Measurements from ENCODE around the gene DNAAF5. TPM values are rescaled to one million over a fixed set of nuclear protein-coding genes. Genes with fewer than 3 reads are reported as not detected.

Gene DNAAF5
- total RNA-seq, 2 experiments from 2014 or later: 22.3 to 27.5 TPM

- CTCF ChIA-PET: interaction anchor here (0.8 to 3.8 kb wide), 7 partner anchors 10 to 453 kb away, joined by 3 to 13 read pairs (median 4); no protein-coding TSS in a partner anchor
- Mint-ChIP-seq H3K27me3 (no peaks in the 10 kb centered on the region), H3K36me3 (peaks cover 4% of the 10 kb centered on the region), H3K27ac (no peak overlapping the region), H3K4me3 (no peak overlapping the region), H3K4me1 (no peaks in the 10 kb centered on the region), H3K9me3 (ENCODE audit: low read depth) (no peaks in the 10 kb centered on the region)
- ATAC-seq (peak; percentile 66), DNase-seq (peak; percentile 66)
Measured at GRCh38 chr7:774161-775109, 47.9 kb downstream of the DNAAF5 start.

- no peaks in the 10 kb centered on the region for H3K27me3 Mint-ChIP-seq
Measured at GRCh38 chr7:776381-776780, 49.9 kb downstream of the DNAAF5 start.

GRCh38 chr7:776992-777727 is 50.7 kb downstream of the DNAAF5 start:
- CTCF ChIA-PET: interaction anchor here (0.9 to 1.0 kb wide), 2 partner anchors 9 to 456 kb away, joined by 3 read pairs; no protein-coding TSS in a partner anchor
- no peaks in the 10 kb centered on the region for H3K27me3 Mint-ChIP-seq
- H3K36me3 Mint-ChIP-seq: peaks cover 16% of the 10 kb centered on the region
- no peak overlapping the region for H3K27ac Mint-ChIP-seq
- DNase-seq (no peak), ATAC-seq (no peak)
- no peaks in the 10 kb centered on the region for H3K4me1 Mint-ChIP-seq
- H3K4me3 Mint-ChIP-seq: no peak overlapping the region
- no peaks in the 10 kb centered on the region for H3K9me3 Mint-ChIP-seq (ENCODE audit: low read depth)

More at GRCh38 chr7:776381-776780, 49.9 kb downstream of the DNAAF5 start:
- peaks cover 10% of the 10 kb centered on the region for H3K36me3 Mint-ChIP-seq
- DNase-seq (no peak), ATAC-seq (no peak)
- CTCF ChIA-PET: interaction anchor here (1.6 to 1.7 kb wide), 2 partner anchors 12 to 13 kb away, joined by 4 read pairs; no protein-coding TSS in a partner anchor
- no peak overlapping the region for H3K27ac Mint-ChIP-seq
- no peaks in the 10 kb centered on the region for H3K9me3 Mint-ChIP-seq (ENCODE audit: low read depth)
- no peaks in the 10 kb centered on the region for H3K4me1 Mint-ChIP-seq
- H3K4me3 Mint-ChIP-seq: no peak overlapping the region

- Mint-ChIP-seq H3K9me3 (ENCODE audit: low read depth) (no peaks in the 10 kb centered on the region), H3K27me3 (no peaks in the 10 kb centered on the region), H3K4me1 (no peaks in the 10 kb centered on the region), H3K4me3 (no peak overlapping the region), H3K27ac (no peak overlapping the region), H3K36me3 (peaks cover 21% of the 10 kb centered on the region)
- ATAC-seq (no peak), DNase-seq (no peak)
- CTCF ChIA-PET: interaction anchor here (0.9 to 1.0 kb wide), 2 partner anchors 9 to 456 kb away, joined by 3 read pairs; no protein-coding TSS in a partner anchor
Measured at GRCh38 chr7:777728-778078, 51.2 kb downstream of the DNAAF5 start.

DNA sequence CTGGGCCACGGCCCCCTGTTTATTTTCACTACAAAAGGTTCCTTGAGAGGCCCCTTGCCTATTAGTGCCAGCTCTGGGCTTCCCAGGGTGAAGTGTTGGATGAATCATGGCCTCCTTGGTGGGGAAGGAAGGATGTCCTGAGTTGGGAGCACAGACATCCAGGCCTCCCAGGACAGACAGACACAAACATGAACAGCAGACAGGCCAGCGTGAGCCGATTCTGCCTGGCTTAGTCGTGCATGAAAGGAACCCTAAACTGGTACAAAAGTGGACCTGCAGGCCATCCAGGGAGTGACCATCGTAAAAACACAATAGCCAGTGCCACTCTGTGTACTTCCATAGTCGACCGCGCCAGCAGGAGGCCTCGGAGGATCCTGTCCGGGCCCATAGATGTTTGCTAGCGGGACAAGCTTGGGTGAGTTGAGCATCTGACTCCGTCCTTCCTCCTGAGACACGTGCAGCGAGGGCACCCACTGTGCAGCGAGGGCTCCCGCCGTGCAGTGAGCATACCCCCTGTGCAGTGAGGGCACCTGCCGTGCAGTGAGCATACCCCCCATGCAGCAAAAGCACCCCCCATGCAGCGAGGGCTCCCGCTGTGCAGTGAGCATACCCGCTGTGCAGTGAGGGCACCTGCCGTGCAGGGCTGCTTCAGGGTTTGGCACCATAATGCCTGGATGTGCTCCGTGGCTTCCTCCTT is 51.9 kb downstream of the DNAAF5 start:
- ATAC-seq (no peak), DNase-seq (no peak)
- H3K4me1 Mint-ChIP-seq: no peaks in the 10 kb centered on the region
- H3K4me3 Mint-ChIP-seq: no peak overlapping the region
- CTCF ChIA-PET: interaction anchor here (1.0 kb wide), 1 partner anchor 8 kb away, joined by 3 read pairs; no protein-coding TSS in a partner anchor
- H3K9me3 Mint-ChIP-seq (ENCODE audit: low read depth): no peaks in the 10 kb centered on the region
- H3K27ac Mint-ChIP-seq: no peak overlapping the region
- H3K36me3 Mint-ChIP-seq: peaks cover 26% of the 10 kb centered on the region
- no peaks in the 10 kb centered on the region for H3K27me3 Mint-ChIP-seq

DNA sequence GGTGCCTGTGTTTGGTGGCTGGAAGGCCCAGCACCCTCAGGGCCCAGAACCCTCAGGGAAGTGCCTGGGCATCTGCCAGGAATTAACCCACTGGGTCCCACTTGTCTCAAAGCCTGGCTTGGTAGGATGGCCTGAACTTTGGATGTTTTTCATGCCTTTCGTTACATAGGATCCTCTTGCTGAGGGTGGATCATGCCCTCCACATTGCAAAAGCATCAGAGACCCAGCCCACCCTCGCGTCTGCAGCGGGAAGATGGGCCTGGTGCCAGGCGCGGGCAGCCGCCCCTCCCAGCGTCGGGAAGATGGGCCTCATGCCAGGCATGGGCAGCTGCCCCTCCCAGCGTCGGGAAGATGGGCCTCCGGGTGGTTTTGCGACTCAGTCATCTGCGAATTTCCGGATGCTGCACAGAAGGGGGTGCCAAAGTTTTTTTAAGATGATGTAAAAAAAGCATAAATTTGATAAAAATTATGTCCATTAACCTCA is 52.5 kb downstream of the DNAAF5 start:
- no peak for DNase-seq
- Mint-ChIP-seq H3K9me3 (ENCODE audit: low read depth) (no peaks in the 10 kb centered on the region), H3K4me3 (no peak overlapping the region), H3K36me3 (peaks cover 29% of the 10 kb centered on the region), H3K4me1 (no peaks in the 10 kb centered on the region), H3K27ac (no peak overlapping the region), H3K27me3 (no peaks in the 10 kb centered on the region)
- CTCF ChIA-PET: interaction anchor here (1.5 kb wide), 1 partner anchor 95 kb away, joined by 4 read pairs; no protein-coding TSS in a partner anchor
- ATAC-seq: no peak

DNA sequence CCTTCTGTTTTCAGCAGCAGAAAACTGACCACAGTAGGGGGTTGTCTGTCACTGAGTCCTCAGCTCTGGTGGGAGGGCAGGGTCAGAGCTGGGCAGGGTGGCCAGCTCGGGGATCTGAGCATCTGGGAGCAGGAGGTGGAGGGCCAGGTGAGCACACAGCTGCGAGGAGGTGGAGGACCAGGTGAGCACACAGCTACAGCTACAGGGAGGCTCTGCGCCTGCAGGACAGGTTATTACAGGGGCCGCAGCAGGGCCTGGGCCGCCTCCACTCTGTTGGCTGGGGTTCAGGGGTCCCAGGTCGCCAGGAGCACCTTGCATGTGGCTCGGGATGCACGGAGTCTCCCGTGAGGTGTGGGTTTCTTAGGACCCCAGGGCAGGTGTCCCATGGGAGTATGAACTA is 53.0 kb downstream of the DNAAF5 start:
- Mint-ChIP-seq H3K27ac (no peak overlapping the region), H3K36me3 (peaks cover 29% of the 10 kb centered on the region), H3K27me3 (no peaks in the 10 kb centered on the region), H3K4me3 (no peak overlapping the region), H3K9me3 (ENCODE audit: low read depth) (no peaks in the 10 kb centered on the region), H3K4me1 (no peaks in the 10 kb centered on the region)
- DNase-seq (no peak), ATAC-seq (no peak)
- CTCF ChIA-PET: interaction anchor here (1.5 kb wide), 1 partner anchor 94 kb away, joined by 4 read pairs; no protein-coding TSS in a partner anchor

DNA sequence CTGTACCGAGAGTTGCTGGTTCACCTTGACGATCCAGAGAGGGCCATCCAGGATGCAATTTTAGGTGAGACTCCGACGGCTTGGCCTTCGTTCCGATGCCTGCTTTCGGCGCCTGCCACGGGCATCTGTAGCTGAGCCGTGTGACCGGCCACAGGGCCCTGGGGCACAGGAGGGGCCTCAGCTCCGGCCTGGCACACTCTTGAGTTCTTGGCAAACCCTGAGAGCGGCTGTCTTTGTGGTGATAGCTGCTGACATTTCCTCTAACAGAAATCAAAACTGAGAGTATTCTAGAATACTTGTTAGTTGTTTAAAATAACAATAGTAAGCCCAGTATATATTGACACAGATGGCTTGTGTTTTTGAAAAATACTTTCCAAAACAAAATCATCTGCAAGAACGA is 53.6 kb downstream of the DNAAF5 start:
- no peaks in the 10 kb centered on the region for H3K27me3 Mint-ChIP-seq
- no peak overlapping the region for H3K27ac Mint-ChIP-seq
- CTCF ChIA-PET: interaction anchor here (1.5 kb wide), 1 partner anchor 94 kb away, joined by 4 read pairs; no protein-coding TSS in a partner anchor

DNA sequence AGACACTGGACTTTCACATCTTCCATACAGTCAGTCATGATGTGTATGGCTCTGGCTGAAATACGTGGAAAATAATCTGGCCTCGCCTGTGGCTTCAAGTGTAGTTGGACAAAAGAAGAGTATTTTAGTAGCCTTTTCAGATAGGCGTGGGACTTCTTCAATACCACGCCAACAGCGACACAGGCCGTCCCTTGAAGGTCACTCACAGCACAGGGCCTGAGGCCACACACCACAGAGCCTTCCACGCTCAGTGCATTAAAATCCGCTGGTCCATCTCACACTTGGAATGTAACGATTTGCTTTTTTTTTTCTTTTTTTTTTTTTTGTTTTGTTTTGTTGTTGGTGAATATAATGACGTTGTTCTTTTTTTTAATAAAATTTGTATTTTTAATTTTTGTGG is 54.0 kb downstream of the DNAAF5 start:
- no peak overlapping the region for H3K27ac Mint-ChIP-seq
- H3K27me3 Mint-ChIP-seq: no peaks in the 10 kb centered on the region
- H3K4me3 Mint-ChIP-seq: no peak overlapping the region
- no peaks in the 10 kb centered on the region for H3K4me1 Mint-ChIP-seq
- no peaks in the 10 kb centered on the region for H3K9me3 Mint-ChIP-seq (ENCODE audit: low read depth)
- peaks cover 28% of the 10 kb centered on the region for H3K36me3 Mint-ChIP-seq
- CTCF ChIA-PET: interaction anchor here (1.5 kb wide), 1 partner anchor 93 kb away, joined by 4 read pairs; no protein-coding TSS in a partner anchor
- DNase-seq: no peak
- ATAC-seq: no peak

More for the DNA sequence above, 53.6 kb downstream of the DNAAF5 start:
- no peak overlapping the region for H3K4me3 Mint-ChIP-seq
- DNase-seq: no peak
- no peak for ATAC-seq
- no peaks in the 10 kb centered on the region for H3K4me1 Mint-ChIP-seq
- peaks cover 29% of the 10 kb centered on the region for H3K36me3 Mint-ChIP-seq
- no peaks in the 10 kb centered on the region for H3K9me3 Mint-ChIP-seq (ENCODE audit: low read depth)

- Mint-ChIP-seq H3K9me3 (ENCODE audit: low read depth) (no peaks in the 10 kb centered on the region), H3K4me3 (no peak overlapping the region), H3K4me1 (peaks cover 2% of the 10 kb centered on the region), H3K36me3 (peaks cover 26% of the 10 kb centered on the region), H3K27me3 (no peaks in the 10 kb centered on the region), H3K27ac (no peak overlapping the region)
- DNase-seq (no peak), ATAC-seq (no peak)
- CTCF ChIA-PET: no interaction called here
Measured at GRCh38 chr7:781186-781849, 54.8 kb downstream of the DNAAF5 start.

DNA sequence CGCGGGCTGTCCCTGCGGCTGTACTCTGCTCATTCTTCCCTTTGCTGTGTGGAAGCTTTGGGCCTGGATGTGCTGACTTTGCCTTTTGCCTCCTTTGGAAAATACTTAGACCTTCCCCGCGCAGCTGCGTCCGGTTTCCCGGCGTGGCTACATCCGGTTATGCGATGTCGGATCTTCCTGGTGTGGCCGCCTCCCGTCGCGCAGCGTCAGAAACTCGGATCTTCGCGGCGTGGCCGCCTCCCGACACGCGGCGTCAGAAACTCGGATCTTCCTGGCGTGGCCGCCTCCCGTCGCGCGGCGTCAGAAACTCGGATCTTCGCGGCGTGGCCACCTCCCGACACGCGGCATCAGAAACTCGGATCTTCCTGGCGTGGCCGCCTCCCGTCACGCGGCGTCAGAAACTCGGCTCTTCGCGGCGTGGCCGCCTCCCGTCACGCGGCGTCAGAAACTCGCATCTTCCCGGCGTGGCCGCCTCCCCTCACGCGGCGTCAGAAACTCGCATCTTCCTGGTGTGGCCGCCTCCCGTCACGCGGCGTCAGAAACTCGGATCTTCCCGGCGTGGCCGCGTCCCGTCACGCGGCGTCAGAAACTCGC is 55.5 kb downstream of the DNAAF5 start:
- H3K4me3 Mint-ChIP-seq: no peak overlapping the region
- H3K27me3 Mint-ChIP-seq: no peaks in the 10 kb centered on the region
- H3K36me3 Mint-ChIP-seq: peaks cover 26% of the 10 kb centered on the region
- no peak for ATAC-seq
- CTCF ChIA-PET: no interaction called here
- no peak for DNase-seq
- peaks cover 2% of the 10 kb centered on the region for H3K4me1 Mint-ChIP-seq
- no peak overlapping the region for H3K27ac Mint-ChIP-seq
- H3K9me3 Mint-ChIP-seq (ENCODE audit: low read depth): no peaks in the 10 kb centered on the region
